Smooth muscle cell (in vitro differentiated cells): ENCODE results near the gene PGF. TPM values are rescaled to one million over a fixed set of nuclear protein-coding genes. Genes with fewer than 3 reads are reported as not detected.

Experiments used
- DNase-seq: peaks from one replicate; lab custom pipeline; 2025; ENCODE audit not compliant: unreplicated experiment; lab: John Stamatoyannopoulos, UW
- H2AFZ ChIP-seq: fragments of 200-600 bp; sonication (generic); 2 replicates; pipeline ENCODE4 v1.6.0; 2016; ENCODE audit warnings: antibody characterized with exemption, low read depth, mild to moderate bottlenecking
- H3F3A ChIP-seq: fragments of 200-600 bp; sonication (generic); 2 replicates; pipeline ENCODE4 v1.6.0; 2017; ENCODE audit warnings: antibody characterized with exemption, low read depth
- H3K27ac ChIP-seq: fragments of 200-600 bp; sonication (generic); 2 replicates; pipeline ENCODE4 v1.5.1; 2016; ENCODE audit warnings: low read depth, mild to moderate bottlenecking
- H3K27me3 ChIP-seq: fragments of 200-600 bp; sonication (generic); 2 replicates; pipeline ENCODE4 v1.6.1; 2016; ENCODE audit warnings: low read depth, mild to moderate bottlenecking
- H3K36me3 ChIP-seq: fragments of 200-600 bp; sonication (generic); 2 replicates; pipeline ENCODE4 v1.5.1; 2016; ENCODE audit warnings: low read depth
- H3K4me1 ChIP-seq: fragments of 200-600 bp; sonication (generic); 2 replicates; pipeline ENCODE4 v1.5.1; 2016; ENCODE audit warnings: low read depth
- H3K4me2 ChIP-seq: fragments of 200-600 bp; sonication (generic); 2 replicates; pipeline ENCODE4 v1.6.0; 2016; ENCODE audit warnings: mild to moderate bottlenecking
- H3K4me3 ChIP-seq: fragments of 200-600 bp; sonication (generic); 2 replicates; pipeline ENCODE4 v1.5.1; 2016; ENCODE audit warnings: mild to moderate bottlenecking
- H3K79me2 ChIP-seq: fragments of 200-600 bp; sonication (generic); 2 replicates; pipeline ENCODE4 v1.6.0; 2016; ENCODE audit warnings: low read depth, mild to moderate bottlenecking
- H3K9ac ChIP-seq: fragments of 200-600 bp; sonication (generic); 2 replicates; pipeline ENCODE4 v1.6.0; 2016; ENCODE audit warnings: low read depth
- H3K9me3 ChIP-seq: fragments of 200-600 bp; sonication (generic); replicated peaks from 2 replicates; pipeline ENCODE4 v1.5.1; 2016; ENCODE audit warnings: low read depth
- H4K20me1 ChIP-seq: fragments of 200-600 bp; sonication (generic); 2 replicates; pipeline ENCODE4 v1.6.0; 2016; ENCODE audit warnings: low read depth
- WGBS: methylation state at CpG from one replicate; pipeline ENCODE4 v1.1.7; 2016; ENCODE audit warnings: low lambda C conversion rate; 5-methylcytosine and 5-hydroxymethylcytosine counted together
- polyA plus RNA-seq: library from polyadenylated mRNA; unstranded; fragments of >200 nt; fragmentation: Nextera tagmentation; extraction: Ambion mirVana; gene quantifications from 2 replicates; pipeline ENCODE4 v1.2.1, GENCODE V29; 2016
- total RNA-seq: library from RNA; depleted of rRNA; stranded (reverse); fragments of >200 nt; gene quantifications from 2 replicates; pipeline ENCODE4 v1.2.3, GENCODE V29; 2014
- TF ChIP-seq, protein P1 (sequence below): fragments of 200-600 bp; sonication (generic); IDR thresholded peaks from 2 replicates; pipeline ENCODE4 v1.5.1; 2017; ENCODE audit warnings: borderline replicate concordance, mild to moderate bottlenecking, antibody characterized with exemption; ENCODE audit not compliant: insufficient read depth, poor library complexity, severe bottlenecking

Gene PGF
- total and polyA plus RNA-seq, 2 experiments from 2014 or later = 15.4 to 30.6 TPM

DNA sequence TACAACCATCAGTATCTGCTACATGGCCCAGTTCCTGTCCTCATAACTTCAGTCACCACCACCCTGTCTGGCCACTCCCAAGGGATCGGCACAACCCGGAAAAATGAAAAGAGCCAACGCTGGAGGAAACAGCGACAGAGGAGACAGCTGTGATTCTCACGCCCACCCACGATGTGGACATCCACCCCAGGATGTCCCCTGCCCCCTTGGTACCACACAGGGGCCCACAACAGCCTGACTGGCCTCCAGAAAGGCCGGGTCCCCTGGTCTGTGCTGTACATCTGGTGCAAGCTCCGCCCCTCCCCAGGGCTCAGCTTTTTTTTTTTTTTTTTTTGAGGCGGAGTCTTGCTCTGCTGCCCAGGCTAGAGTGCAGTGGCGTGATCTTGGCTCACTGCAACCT, 44.8 kb downstream of the PGF start:
- Histone ChIP-seq H3K27me3 (no peaks in the 10 kb centered on the region), H3K4me1 (no peaks in the 10 kb centered on the region), H3K9me3 (no peaks in the 10 kb centered on the region), H3K36me3 (no peaks in the 10 kb centered on the region), H3F3A (no peaks in the 10 kb centered on the region), H4K20me1 (peaks cover 4% of the 10 kb centered on the region), H3K27ac (no peak overlapping the region), H3K9ac (no peak overlapping the region), H3K4me3 (no peak overlapping the region), H2AFZ (no peak overlapping the region), H3K4me2 (no peak overlapping the region), H3K79me2 (no peaks in the 10 kb centered on the region)
- no peak for DNase-seq
- TF ChIP-seq, protein P1, sequence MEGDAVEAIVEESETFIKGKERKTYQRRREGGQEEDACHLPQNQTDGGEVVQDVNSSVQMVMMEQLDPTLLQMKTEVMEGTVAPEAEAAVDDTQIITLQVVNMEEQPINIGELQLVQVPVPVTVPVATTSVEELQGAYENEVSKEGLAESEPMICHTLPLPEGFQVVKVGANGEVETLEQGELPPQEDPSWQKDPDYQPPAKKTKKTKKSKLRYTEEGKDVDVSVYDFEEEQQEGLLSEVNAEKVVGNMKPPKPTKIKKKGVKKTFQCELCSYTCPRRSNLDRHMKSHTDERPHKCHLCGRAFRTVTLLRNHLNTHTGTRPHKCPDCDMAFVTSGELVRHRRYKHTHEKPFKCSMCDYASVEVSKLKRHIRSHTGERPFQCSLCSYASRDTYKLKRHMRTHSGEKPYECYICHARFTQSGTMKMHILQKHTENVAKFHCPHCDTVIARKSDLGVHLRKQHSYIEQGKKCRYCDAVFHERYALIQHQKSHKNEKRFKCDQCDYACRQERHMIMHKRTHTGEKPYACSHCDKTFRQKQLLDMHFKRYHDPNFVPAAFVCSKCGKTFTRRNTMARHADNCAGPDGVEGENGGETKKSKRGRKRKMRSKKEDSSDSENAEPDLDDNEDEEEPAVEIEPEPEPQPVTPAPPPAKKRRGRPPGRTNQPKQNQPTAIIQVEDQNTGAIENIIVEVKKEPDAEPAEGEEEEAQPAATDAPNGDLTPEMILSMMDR = no peak
- WGBS = 91% methylated on average over 9 of the region's 10 CpGs

DNA sequence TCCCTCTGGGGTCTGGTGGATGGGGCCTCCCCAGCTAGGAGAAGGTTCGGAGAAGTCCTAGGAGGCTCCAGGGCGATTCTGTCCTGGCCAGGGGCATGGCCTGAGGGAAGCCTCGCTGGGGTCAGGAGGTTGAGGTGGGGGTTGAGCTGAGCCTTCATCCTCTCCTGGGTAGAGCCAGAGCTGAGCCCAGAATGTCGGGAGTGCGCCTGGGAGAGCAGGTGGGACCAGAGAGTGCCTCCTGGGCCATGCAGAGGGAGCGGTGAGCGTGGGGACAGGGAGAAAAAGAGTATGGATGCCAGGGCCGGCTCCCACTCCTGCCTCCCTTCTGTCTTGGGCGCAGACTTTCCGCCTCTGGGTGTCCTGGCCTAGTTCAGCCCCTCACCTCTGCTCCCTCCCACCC, 45.5 kb downstream of the PGF start:
- Histone ChIP-seq H3K27me3 (no peaks in the 10 kb centered on the region), H3K4me1 (no peaks in the 10 kb centered on the region), H3K27ac (no peak overlapping the region)

DNA sequence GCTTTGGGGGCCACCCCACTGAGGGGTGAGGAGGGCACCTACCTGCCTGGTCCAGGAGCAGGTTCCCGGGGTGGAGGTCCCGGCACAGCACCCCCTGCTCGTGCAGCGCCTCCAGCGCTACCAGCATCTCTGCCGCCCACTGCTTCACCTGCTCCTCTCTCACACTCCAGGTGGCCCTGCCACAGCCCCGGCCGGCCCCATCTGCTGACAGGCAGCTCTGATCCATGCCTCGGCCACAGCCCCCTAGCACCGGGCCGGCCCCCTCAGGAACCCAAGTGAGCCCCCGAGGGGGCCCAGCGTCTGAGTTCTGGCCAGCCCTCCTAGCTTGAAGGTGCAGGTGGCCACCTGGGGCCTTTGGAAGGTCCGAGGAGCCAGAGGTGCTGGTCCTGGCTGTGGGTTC, 45.9 kb downstream of the PGF start:
- no peaks in the 10 kb centered on the region for H3K36me3 ChIP-seq
- no peak overlapping the region for H3K4me3 ChIP-seq
- H3F3A ChIP-seq = peaks cover under 1% of the 10 kb centered on the region
- H3K4me1 ChIP-seq = no peaks in the 10 kb centered on the region
- DNase-seq = no peak
- H2AFZ ChIP-seq = no peak overlapping the region
- TF ChIP-seq, protein P1 = no peak
- WGBS = 93% methylated on average over 14 of the region's 14 CpGs
- no peak overlapping the region for H3K9ac ChIP-seq
- H3K4me2 ChIP-seq = no peak overlapping the region
- no peak overlapping the region for H3K27ac ChIP-seq
- no peaks in the 10 kb centered on the region for H3K27me3 ChIP-seq
- peaks cover 8% of the 10 kb centered on the region for H4K20me1 ChIP-seq
- H3K9me3 ChIP-seq = no peaks in the 10 kb centered on the region
- no peaks in the 10 kb centered on the region for H3K79me2 ChIP-seq

More for the DNA sequence above, 45.5 kb downstream of the PGF start:
- Histone ChIP-seq H3K4me3 (no peak overlapping the region), H3F3A (no peaks in the 10 kb centered on the region), H3K36me3 (no peaks in the 10 kb centered on the region), H3K9me3 (no peaks in the 10 kb centered on the region), H3K4me2 (no peak overlapping the region), H4K20me1 (peaks cover 8% of the 10 kb centered on the region), H2AFZ (no peak overlapping the region), H3K79me2 (no peaks in the 10 kb centered on the region), H3K9ac (no peak overlapping the region)
- TF ChIP-seq, protein P1 = no peak
- 93% methylated on average over 10 of the region's 10 CpGs for WGBS
- no peak for DNase-seq

DNA sequence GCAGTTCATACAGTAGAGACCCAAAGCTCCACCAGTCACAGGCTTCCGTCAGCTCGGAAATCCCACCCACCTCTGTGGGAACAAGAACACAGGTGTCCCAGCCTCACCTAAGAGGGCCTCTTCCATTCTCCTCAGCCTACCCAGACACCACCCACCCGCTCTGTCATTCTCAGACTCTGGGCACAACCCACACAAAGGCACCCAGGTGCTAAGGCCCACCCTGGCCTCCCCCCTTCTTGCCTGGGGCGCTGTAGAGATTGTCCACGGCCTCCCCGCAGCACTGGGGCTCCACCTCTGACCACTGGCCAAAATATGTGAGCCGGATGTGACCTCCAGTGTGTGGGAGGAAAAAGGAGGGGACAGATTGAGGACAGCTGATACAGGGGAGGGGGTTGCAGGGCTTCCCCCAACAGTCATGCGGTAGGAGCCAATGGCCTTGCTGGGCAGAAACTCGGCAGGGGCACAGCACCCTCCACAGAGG, 46.5 kb downstream of the PGF start:
- no peak overlapping the region for H3K4me2 ChIP-seq
- no peak for DNase-seq
- no peaks in the 10 kb centered on the region for H3K36me3 ChIP-seq
- no peak overlapping the region for H3K27ac ChIP-seq
- WGBS = 89% methylated on average over 9 of the region's 9 CpGs
- no peaks in the 10 kb centered on the region for H3K79me2 ChIP-seq
- no peaks in the 10 kb centered on the region for H3K4me1 ChIP-seq
- no peak overlapping the region for H2AFZ ChIP-seq
- H3K9me3 ChIP-seq = no peaks in the 10 kb centered on the region
- H3K4me3 ChIP-seq = no peak overlapping the region
- H4K20me1 ChIP-seq = peaks cover 8% of the 10 kb centered on the region
- no peak overlapping the region for H3K9ac ChIP-seq
- no peaks in the 10 kb centered on the region for H3K27me3 ChIP-seq
- peaks cover 6% of the 10 kb centered on the region for H3F3A ChIP-seq
- TF ChIP-seq, protein P1 = no peak
